Ishikawa (cell line): ENCODE data around the gene NAPB.

ENCODE experiments used
- CEBPB ChIP-seq: IDR thresholded peaks from 2 replicates; pipeline ENCODE4 v1.6.1; 2012
- CREB1 ChIP-seq: IDR thresholded peaks from 2 replicates; pipeline ENCODE4 v1.6.1; 2012; ENCODE audit warnings: low read depth
- EGR1 ChIP-seq: IDR thresholded peaks from 2 replicates; pipeline ENCODE4 v1.6.1; 2012
- EP300 ChIP-seq: IDR thresholded peaks from 2 replicates; pipeline ENCODE4 v1.6.1; 2012; ENCODE audit warnings: borderline replicate concordance
- FOXM1 ChIP-seq: IDR thresholded peaks from 2 replicates; pipeline ENCODE4 v1.6.1; 2012; ENCODE audit warnings: low read depth, borderline replicate concordance
- NFIC ChIP-seq: IDR thresholded peaks from 2 replicates; pipeline ENCODE4 v1.6.1; 2012
- RAD21 ChIP-seq: IDR thresholded peaks from 2 replicates; pipeline ENCODE4 v1.6.1; 2012; ENCODE audit warnings: low read depth
- TAF1 ChIP-seq: IDR thresholded peaks from 2 replicates; pipeline ENCODE4 v1.6.1; 2012; ENCODE audit warnings: low read depth, mild to moderate bottlenecking
- TCF12 ChIP-seq: IDR thresholded peaks from 2 replicates; pipeline ENCODE4 v1.6.1; 2012; ENCODE audit warnings: low read depth
- TEAD4 ChIP-seq: IDR thresholded peaks from 2 replicates; pipeline ENCODE4 v1.6.1; 2012
- YY1 ChIP-seq: IDR thresholded peaks from 2 replicates; pipeline ENCODE4 v1.6.1; 2012; ENCODE audit warnings: low read depth
- ZBTB7A ChIP-seq: IDR thresholded peaks from 2 replicates; pipeline ENCODE4 v1.6.1; 2012; ENCODE audit warnings: low read depth
- TF ChIP-seq, protein P1 (sequence below): IDR thresholded peaks from 2 replicates; pipeline ENCODE4 v1.6.1; 2012
- TF ChIP-seq, protein P2 (sequence below): IDR thresholded peaks from 2 replicates; pipeline ENCODE4 v1.6.1; 2012; ENCODE audit warnings: low read depth, mild to moderate bottlenecking
- TF ChIP-seq, protein P3 (sequence below): IDR thresholded peaks from 2 replicates; pipeline ENCODE4 v1.6.1; 2012

Gene NAPB

DNA sequence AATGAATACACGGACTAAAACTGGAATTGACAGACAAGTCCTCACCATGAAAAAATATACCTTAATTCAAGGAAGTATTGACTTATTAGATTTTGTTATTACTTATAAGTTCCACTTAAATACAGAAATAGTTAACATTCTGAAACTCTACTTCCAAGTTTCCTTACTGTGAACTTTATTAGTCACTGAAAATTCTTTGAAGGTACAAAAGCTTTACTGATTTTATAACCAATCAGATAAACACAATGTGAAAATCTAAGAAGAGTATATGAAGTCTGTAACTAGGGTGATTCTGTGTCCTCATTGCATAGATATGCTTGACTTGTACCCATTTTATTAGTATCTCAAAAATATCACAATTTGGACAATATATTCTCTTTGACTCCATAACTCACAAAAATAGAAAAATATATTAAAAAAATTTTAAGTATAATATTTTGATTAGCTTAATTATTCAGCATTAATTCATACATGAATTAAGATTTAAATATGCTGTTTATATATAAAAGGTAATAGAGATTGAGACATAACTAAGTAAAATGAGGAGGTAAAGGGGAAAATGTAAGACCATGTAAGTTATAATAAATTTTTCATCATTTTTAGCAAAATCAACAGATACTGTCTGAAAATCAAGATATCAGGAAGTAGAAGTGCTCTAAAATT, 6.6 kb downstream of the NAPB start:
- TF ChIP-seq TAF1, result no peak
- TF ChIP-seq TEAD4, result no peak
- no peak for TF ChIP-seq EP300
- no peak for TF ChIP-seq CEBPB
- no peak for TF ChIP-seq FOXM1
- TF ChIP-seq NFIC, result no peak
- no peak for TF ChIP-seq EGR1
- TF ChIP-seq, protein P1, sequence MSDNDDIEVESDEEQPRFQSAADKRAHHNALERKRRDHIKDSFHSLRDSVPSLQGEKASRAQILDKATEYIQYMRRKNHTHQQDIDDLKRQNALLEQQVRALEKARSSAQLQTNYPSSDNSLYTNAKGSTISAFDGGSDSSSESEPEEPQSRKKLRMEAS, result no peak
- no peak for TF ChIP-seq YY1
- TF ChIP-seq, protein P2, sequence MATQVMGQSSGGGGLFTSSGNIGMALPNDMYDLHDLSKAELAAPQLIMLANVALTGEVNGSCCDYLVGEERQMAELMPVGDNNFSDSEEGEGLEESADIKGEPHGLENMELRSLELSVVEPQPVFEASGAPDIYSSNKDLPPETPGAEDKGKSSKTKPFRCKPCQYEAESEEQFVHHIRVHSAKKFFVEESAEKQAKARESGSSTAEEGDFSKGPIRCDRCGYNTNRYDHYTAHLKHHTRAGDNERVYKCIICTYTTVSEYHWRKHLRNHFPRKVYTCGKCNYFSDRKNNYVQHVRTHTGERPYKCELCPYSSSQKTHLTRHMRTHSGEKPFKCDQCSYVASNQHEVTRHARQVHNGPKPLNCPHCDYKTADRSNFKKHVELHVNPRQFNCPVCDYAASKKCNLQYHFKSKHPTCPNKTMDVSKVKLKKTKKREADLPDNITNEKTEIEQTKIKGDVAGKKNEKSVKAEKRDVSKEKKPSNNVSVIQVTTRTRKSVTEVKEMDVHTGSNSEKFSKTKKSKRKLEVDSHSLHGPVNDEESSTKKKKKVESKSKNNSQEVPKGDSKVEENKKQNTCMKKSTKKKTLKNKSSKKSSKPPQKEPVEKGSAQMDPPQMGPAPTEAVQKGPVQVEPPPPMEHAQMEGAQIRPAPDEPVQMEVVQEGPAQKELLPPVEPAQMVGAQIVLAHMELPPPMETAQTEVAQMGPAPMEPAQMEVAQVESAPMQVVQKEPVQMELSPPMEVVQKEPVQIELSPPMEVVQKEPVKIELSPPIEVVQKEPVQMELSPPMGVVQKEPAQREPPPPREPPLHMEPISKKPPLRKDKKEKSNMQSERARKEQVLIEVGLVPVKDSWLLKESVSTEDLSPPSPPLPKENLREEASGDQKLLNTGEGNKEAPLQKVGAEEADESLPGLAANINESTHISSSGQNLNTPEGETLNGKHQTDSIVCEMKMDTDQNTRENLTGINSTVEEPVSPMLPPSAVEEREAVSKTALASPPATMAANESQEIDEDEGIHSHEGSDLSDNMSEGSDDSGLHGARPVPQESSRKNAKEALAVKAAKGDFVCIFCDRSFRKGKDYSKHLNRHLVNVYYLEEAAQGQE, result no peak
- TF ChIP-seq, protein P3, sequence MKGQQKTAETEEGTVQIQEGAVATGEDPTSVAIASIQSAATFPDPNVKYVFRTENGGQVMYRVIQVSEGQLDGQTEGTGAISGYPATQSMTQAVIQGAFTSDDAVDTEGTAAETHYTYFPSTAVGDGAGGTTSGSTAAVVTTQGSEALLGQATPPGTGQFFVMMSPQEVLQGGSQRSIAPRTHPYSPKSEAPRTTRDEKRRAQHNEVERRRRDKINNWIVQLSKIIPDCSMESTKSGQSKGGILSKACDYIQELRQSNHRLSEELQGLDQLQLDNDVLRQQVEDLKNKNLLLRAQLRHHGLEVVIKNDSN, result no peak
- TF ChIP-seq RAD21, result no peak
- no peak for TF ChIP-seq TCF12
- no peak for TF ChIP-seq ZBTB7A
- TF ChIP-seq CREB1, result no peak

DNA sequence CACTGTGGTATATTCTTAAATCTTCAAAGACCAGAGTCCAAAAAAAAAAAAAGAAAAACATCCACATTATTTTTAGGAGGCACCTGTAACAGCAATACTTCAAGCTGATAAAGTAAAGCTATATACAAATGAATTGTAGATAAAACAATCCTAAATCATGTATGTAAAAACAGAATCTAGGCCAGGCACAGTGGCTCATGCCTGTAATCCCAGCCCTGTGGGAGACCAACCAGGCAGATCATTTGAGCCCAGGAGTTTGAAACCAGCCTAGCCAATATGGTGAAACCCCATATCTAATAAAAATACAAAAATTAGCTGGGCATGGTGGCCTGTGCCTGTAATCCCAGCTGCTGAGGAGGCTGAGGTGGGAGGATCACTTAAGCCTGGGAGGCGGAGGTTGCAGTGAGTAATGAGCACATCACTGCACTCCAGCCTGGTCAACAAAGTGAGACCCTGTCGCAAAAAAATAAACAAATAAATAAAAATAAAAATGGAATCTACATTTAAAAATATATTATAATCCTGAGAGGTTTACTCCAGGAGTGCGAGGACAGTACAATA, 7.3 kb downstream of the NAPB start:
- TF ChIP-seq TAF1 (no peak), FOXM1 (no peak), TEAD4 (no peak), EGR1 (no peak), RAD21 (no peak), CEBPB (no peak), NFIC (no peak), EP300 (no peak), TCF12 (no peak), ZBTB7A (no peak), YY1 (no peak), CREB1 (no peak)
- TF ChIP-seq, protein P1, result no peak
- TF ChIP-seq, protein P3, result no peak
- TF ChIP-seq, protein P2, result no peak

DNA sequence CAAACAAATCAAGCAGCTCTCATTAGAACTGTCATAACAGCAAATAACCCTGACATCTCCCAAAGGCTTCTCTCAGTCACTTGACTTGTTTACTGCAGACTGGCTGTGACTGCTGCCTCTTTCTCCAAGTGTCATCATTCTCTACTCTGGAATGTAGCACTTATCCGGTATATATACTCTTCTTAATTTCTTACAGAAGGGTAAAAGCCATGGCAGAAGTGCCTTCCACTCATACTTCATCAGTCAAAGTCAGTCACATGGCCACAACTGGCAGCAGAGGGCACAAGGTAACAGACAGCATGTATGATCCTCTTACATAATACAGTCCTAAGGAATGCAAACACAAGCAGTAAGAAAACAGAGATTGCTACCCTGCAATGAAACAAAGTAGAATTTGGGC, 9.3 kb downstream of the NAPB start:
- TF ChIP-seq EP300 (no peak), TEAD4 (no peak), NFIC (no peak), YY1 (no peak), TCF12 (no peak), CEBPB (no peak), RAD21 (no peak), EGR1 (no peak), ZBTB7A (no peak), CREB1 (no peak), TAF1 (no peak)
- TF ChIP-seq, protein P3, result no peak
- TF ChIP-seq, protein P2, result no peak
- TF ChIP-seq, protein P1, result no peak
